NCI-H2196 treated with DMSO at 0.1 percent for 48 hours (cell line): ENCODE results near the gene NOL8.

Experiments
- DNase-seq: peaks from one replicate; lab custom pipeline; 2025; ENCODE audit not compliant: unreplicated experiment; lab: John Stamatoyannopoulos, UW

The NOL8 gene

GRCh38 chr9:92325269-92325990 lies at the start of gene NOL8, which contains the start of gene CENPP:
NOL8 (minus strand) TSS chr9:92325350; CDS start chr9:92324161, 1,189 bp downstream.
CENPP (plus strand) TSS chr9:92325953.
- peak; percentile 83 for DNase-seq

GRCh38 chr9:92373167-92373566 lies 48.0 kb upstream of the NOL8 start:
- DNase-seq, result no peak

- no peak for DNase-seq
These were observed 43.9 kb upstream of the NOL8 start for GRCh38 chr9:92369075-92369474.

GRCh38 chr9:92360083-92360482 lies 34.9 kb upstream of the NOL8 start:
- DNase-seq, result no peak

- no peak for DNase-seq
These were observed 34.3 kb upstream of the NOL8 start for GRCh38 chr9:92359394-92359995.

GRCh38 chr9:92353051-92353450 lies 27.9 kb upstream of the NOL8 start:
- no peak for DNase-seq

- DNase-seq, result no peak
These were observed 25.6 kb upstream of the NOL8 start for GRCh38 chr9:92350740-92351133.

GRCh38 chr9:92349771-92350739 lies 24.9 kb upstream of the NOL8 start:
- no peak for DNase-seq

GRCh38 chr9:92345582-92345981 lies 20.4 kb upstream of the NOL8 start:
- no peak for DNase-seq

- no peak for DNase-seq
These were observed 17.8 kb upstream of the NOL8 start for GRCh38 chr9:92342825-92343488.

- no peak for DNase-seq
These were observed 16.4 kb upstream of the NOL8 start for GRCh38 chr9:92341578-92341977.

GRCh38 chr9:92333282-92333634 lies 8.1 kb upstream of the NOL8 start:
- no peak for DNase-seq

GRCh38 chr9:92332577-92333281 lies 7.6 kb upstream of the NOL8 start:
- peak; percentile 6 for DNase-seq

- no peak for DNase-seq
These were observed 3.1 kb upstream of the NOL8 start for GRCh38 chr9:92328225-92328624.

GRCh38 chr9:92327283-92327850 lies 2.2 kb upstream of the NOL8 start:
- no peak for DNase-seq

- DNase-seq, result no peak
These were observed 896 bp upstream of the NOL8 start for GRCh38 chr9:92325991-92326500.

- DNase-seq, result no peak
These were observed 271 bp downstream of the NOL8 start for GRCh38 chr9:92324889-92325268.

- DNase-seq, result no peak
These were observed 719 bp downstream of the NOL8 start for GRCh38 chr9:92324431-92324830.

GRCh38 chr9:92315456-92315855 lies 9.7 kb downstream of the NOL8 start:
- no peak for DNase-seq

- DNase-seq, result no peak
These were observed 11.5 kb downstream of the NOL8 start for GRCh38 chr9:92313624-92314012.
